Adrenal gland (tissue), 12 donors: ENCODE data around the gene BACH1. TPM values are rescaled to one million over a fixed set of nuclear protein-coding genes. Genes with fewer than 3 reads are reported as not detected.

ENCODE experiments used
- DNase-seq, 7 donors: peaks; one replicate each; pipeline ENCODE4 v3.0.0-alpha.2; 2019 to 2020
- H3K27ac ChIP-seq, 5 donors: fragments of 200-600 bp; sonication (generic) in 4 of 5; 1 replicate in 3 of 5; 2 replicates in 2 of 5; pipeline versions ENCODE4 v1.5.1 to v1.8.0; 2016 to 2020; ENCODE audit warnings: mild to moderate bottlenecking in 1 of 5
- H3K27me3 ChIP-seq: fragments of 200-600 bp; 2 replicates; pipeline ENCODE4 v1.8.0; 2021
- H3K36me3 ChIP-seq, 2 donors: fragments of 200-600 bp; replicated peaks in 1 of 2; 1 replicate in 1 of 2; 2 replicates in 1 of 2; pipeline versions ENCODE4 v1.5.1 to v1.8.0; 2018 to 2022
- H3K4me1 ChIP-seq, 2 donors: fragments of 200-600 bp; replicated peaks in 1 of 2; 1 replicate in 1 of 2; 2 replicates in 1 of 2; pipeline versions ENCODE4 v1.5.1 to v1.8.0; 2018 to 2021
- H3K4me3 ChIP-seq, 4 donors: fragments of 200-600 bp; sonication (generic) in 3 of 4; one replicate each; pipeline ENCODE4 v1.5.1; 2016 to 2018
- H3K9me3 ChIP-seq, 3 donors: fragments of 200-600 bp; sonication (generic) in 1 of 3; replicated peaks in 1 of 3; 1 replicate in 2 of 3; 2 replicates in 1 of 3; pipeline versions ENCODE4 v1.5.1 to v1.8.0; 2016 to 2021
- POLR2A ChIP-seq, 2 donors: fragments of 450-650 bp; IDR thresholded peaks; one replicate each; pipeline ENCODE4 v1.6.1; 2017; ENCODE audit warnings: antibody characterized with exemption in 2 of 2, mild to moderate bottlenecking in 2 of 2, moderate library complexity in 1 of 2
- WGBS, 4 donors: extraction: QIAGEN DNeasy Blood & Tissue Kit in 2 of 4; methylation state at CpG; one replicate each; pipeline versions ENCODE4 v1.1.5 to v1.1.7; 2013 to 2017; 5-methylcytosine and 5-hydroxymethylcytosine counted together
- intact Hi-C, 2 donors: fragments of 100-400 bp; cut with DNase I; formaldehyde crosslinking; loops; one replicate each; pipeline versions ENCODE4 v1.14.1 to v1.15.0; 2022 to 2023
- polyA plus RNA-seq, 3 donors: library from polyadenylated mRNA; stranded (reverse); fragments of 200-250 nt in 2 of 3; fragments of 350-450 nt in 1 of 3; fragmentation: Illumina TruSeq in 1 of 3; extraction: RNeasy Lipid Tissue Mini Kit (QIAGEN cat#74804) in 1 of 3; gene quantifications; one replicate each; pipeline ENCODE4 v1.2.3, GENCODE V29; 2013 to 2014
- total RNA-seq, 9 donors: library from RNA; depleted of rRNA in 4 of 9; stranded (reverse); fragments of >200 nt in 4 of 9; fragments of 120-200 nt in 1 of 9; fragmentation: NEBNext Ultra II Directional in 1 of 9; extraction: Animal tissue kit (Norgen Biotek cat#: 25700) in 1 of 9; gene quantifications; one replicate each; pipeline versions ENCODE4 v1.1.0 to v1.2.4, GENCODE V29; 2013 to 2023
- TF ChIP-seq, protein P1 (sequence below), 6 experiments: fragments of 450-650 bp in 4 of 6; fragments of 200-600 bp in 2 of 6; sonication (generic) in 1 of 6; IDR thresholded peaks; 1 replicate in 5 of 6; 2 replicates in 1 of 6; pipeline versions ENCODE4 v1.5.1 to v1.8.0; 2016 to 2021; ENCODE audit warnings: antibody characterized with exemption in 6 of 6, mild to moderate bottlenecking in 2 of 6, moderate library complexity in 1 of 6
- donor health status: healthy with polysubstance abuse.
- donor health status: Bipolar disorder and iron deficiency.
- donor health status: DM: yes; HTN: yes; CAD: no.
- donor health status: DM: no; HTN: no; CAD: no.
- donor health status: DM: no; HTN: no; CAD: no.
- donor health status: DM: yes; HTN: yes; CAD: no.

The BACH1 gene
- total and polyA plus RNA-seq, 12 donors: 5.1 to 61.2 (median 38.6) TPM

DNA sequence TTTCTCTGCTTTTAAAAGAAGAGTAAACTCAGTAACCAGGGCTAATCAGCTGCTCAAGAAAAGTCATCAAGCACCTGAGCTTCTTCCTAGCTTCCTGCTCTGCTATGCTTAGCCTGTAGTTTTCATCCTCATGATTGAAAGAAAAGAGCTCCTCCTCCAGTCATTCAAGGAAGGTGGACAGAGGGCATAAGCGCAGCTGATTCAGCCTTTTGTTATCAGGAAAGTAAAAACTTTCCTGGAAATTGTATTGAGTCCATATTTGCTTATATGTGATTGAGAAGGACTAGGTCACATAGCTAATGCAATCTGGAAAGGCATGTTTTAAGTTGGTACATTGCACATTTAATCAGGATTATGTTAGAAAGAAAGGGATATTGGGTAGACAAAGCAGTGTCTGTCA, 8.5 kb upstream of the BACH1 start:
- Histone ChIP-seq H3K36me3 (no peaks in the 10 kb centered on the region), H3K27me3 (no peaks in the 10 kb centered on the region), H3K4me3 (no peak overlapping the region), H3K4me1 (peaks cover 0 to 16% of the 10 kb centered on the region in 2 donors), H3K27ac (no peak overlapping the region), H3K9me3 (no peaks in the 10 kb centered on the region)
- WGBS, 4 donors: 89 to 95% (median 92%) methylated on average over 1 of the region's 1 CpG
- no peak for DNase-seq
- TF ChIP-seq POLR2A (IDR thresholded peaks at IDR 0.05): no peak
- TF ChIP-seq, protein P1, sequence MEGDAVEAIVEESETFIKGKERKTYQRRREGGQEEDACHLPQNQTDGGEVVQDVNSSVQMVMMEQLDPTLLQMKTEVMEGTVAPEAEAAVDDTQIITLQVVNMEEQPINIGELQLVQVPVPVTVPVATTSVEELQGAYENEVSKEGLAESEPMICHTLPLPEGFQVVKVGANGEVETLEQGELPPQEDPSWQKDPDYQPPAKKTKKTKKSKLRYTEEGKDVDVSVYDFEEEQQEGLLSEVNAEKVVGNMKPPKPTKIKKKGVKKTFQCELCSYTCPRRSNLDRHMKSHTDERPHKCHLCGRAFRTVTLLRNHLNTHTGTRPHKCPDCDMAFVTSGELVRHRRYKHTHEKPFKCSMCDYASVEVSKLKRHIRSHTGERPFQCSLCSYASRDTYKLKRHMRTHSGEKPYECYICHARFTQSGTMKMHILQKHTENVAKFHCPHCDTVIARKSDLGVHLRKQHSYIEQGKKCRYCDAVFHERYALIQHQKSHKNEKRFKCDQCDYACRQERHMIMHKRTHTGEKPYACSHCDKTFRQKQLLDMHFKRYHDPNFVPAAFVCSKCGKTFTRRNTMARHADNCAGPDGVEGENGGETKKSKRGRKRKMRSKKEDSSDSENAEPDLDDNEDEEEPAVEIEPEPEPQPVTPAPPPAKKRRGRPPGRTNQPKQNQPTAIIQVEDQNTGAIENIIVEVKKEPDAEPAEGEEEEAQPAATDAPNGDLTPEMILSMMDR (IDR thresholded peaks at IDR 0.05): no peak
- intact Hi-C loops: loop anchor here in 1 of 2 donors (10.0 kb wide), 1 partner anchor 125 kb away; no protein-coding TSS in a partner anchor

DNA sequence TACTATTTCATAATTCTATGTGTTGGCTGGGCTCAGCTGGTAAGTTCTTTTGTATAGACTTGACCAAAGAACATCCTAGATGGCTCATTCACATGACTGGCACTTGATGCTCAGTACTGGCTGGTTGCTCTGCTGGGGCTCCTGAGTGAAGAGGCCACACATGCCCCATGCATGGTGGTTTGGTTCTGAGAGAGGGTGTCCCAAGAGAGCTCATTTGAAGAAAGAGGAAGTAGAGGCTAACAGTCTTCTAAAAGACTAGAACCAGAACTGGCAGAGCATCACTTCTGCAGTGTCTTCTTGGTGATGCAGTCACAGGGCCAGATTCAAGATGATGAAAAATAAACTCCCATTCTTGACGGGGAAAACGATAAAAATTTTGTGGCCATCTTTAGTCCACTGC, 5.2 kb upstream of the BACH1 start:
- intact Hi-C loops: loop anchor here in 1 of 2 donors (10.0 kb wide), 1 partner anchor 129 kb away; no protein-coding TSS in a partner anchor
- 76 to 96% (median 89%) methylated on average over 2 of the region's 2 CpGs for WGBS, 4 donors
- Histone ChIP-seq H3K9me3 (no peaks in the 10 kb centered on the region), H3K27me3 (no peaks in the 10 kb centered on the region), H3K27ac (no peak overlapping the region), H3K4me3 (no peak overlapping the region), H3K4me1 (peaks cover 3 to 15% of the 10 kb centered on the region in 2 donors), H3K36me3 (no peaks in the 10 kb centered on the region)
- no peak for DNase-seq
- no peak for TF ChIP-seq POLR2A (IDR thresholded peaks at IDR 0.05)
- TF ChIP-seq, protein P1 (IDR thresholded peaks at IDR 0.05): no peak

DNA sequence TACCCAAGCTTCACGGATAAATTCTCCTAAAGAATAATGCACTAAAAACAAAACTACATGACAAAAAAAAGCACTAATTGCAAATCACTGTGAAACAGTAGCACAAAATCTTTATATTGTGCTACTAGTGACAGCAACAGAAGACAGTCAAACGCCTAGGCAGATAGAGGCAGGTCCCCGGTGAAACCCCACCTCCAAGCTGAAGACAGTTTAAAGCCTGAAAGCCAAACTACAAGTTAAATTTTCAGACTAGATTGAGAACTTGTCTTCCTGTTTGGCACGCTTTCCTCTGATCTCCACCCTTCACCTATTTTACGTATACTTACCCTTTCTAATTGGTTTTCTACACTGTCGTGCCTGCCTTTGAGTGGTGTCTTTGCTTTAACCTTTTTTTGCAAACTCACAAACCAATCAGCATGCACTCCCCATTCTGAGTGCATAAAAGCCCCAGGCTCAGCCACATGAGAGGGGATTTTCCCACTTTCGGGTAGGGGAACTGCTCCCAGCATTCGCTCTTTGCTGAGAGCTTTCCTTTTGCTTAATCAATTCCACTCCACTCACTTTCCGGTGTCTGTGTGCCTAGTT, 3.6 kb upstream of the BACH1 start:
- no peak for DNase-seq
- intact Hi-C loops: loop anchor here in 1 of 2 donors (10.0 kb wide), 1 partner anchor 130 kb away; no protein-coding TSS in a partner anchor
- peaks cover 7 to 12% of the 10 kb centered on the region in 2 donors for H3K4me1 ChIP-seq
- no peak for TF ChIP-seq POLR2A (IDR thresholded peaks at IDR 0.05)
- TF ChIP-seq, protein P1 (IDR thresholded peaks at IDR 0.05): no peak
- 84 to 91% (median 87%) methylated on average over 9 of the region's 9 CpGs for WGBS, 4 donors
- H3K9me3 ChIP-seq: no peaks in the 10 kb centered on the region
- H3K36me3 ChIP-seq: no peaks in the 10 kb centered on the region
- H3K27ac ChIP-seq: no peak overlapping the region
- H3K27me3 ChIP-seq: no peaks in the 10 kb centered on the region
- H3K4me3 ChIP-seq: no peak overlapping the region

GRCh38 chr21:29296446-29296845, 2.3 kb upstream of the BACH1 start:
- peaks cover 11 to 24% of the 10 kb centered on the region in 2 donors for H3K4me1 ChIP-seq
- WGBS, 4 donors: 92 to 95% (median 93%) methylated on average over 3 of the region's 3 CpGs
- H3K36me3 ChIP-seq: no peaks in the 10 kb centered on the region
- no peak overlapping the region for H3K4me3 ChIP-seq
- no peak overlapping the region for H3K27ac ChIP-seq
- H3K9me3 ChIP-seq: no peaks in the 10 kb centered on the region
- H3K27me3 ChIP-seq: no peaks in the 10 kb centered on the region
- DNase-seq: no peak
- intact Hi-C loops: loop anchor here in 1 of 2 donors (10.0 kb wide), 1 partner anchor 132 kb away; no protein-coding TSS in a partner anchor
- TF ChIP-seq POLR2A (IDR thresholded peaks at IDR 0.05): no peak
- TF ChIP-seq, protein P1 (IDR thresholded peaks at IDR 0.05): no peak
